ENCODE measurements around the gene MAP4K1.
"Not testable (repeated sequence)": the region's sequence is repeated elsewhere in the genome, so short reads cannot be mapped to it uniquely, and the experiment has no call there.

Gene MAP4K1

DNA sequence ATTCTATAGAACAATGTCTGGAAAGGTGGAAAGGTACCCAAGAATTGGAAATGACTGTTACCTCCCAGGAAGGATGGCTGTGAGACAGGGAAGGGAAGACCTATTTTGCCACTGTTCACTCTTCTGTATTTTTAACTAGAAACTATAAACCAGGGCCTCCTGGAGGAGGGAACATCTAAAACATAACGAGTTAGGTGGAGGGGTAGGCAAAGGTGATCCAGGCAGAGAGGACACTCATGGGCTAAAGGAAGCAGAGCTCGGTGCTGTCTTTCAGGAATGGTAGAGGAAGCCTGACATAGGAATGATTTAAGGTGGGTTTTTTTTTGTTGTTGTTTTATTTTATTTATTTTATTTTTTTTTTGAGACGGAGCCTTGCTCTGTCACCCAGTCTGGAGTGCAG, 7.1 kb upstream of the MAP4K1 start:
- Histone ChIP-seq H3K4me3 (ENCODE audit: low read length in 2 of 2) (no peak overlapping the region), H3K27me3 (ENCODE audit: control insufficient read depth in 2 of 2, insufficient read depth in 2 of 2, low read length in 2 of 2) (no peaks in the 10 kb centered on the region), H3K4me1 (ENCODE audit: control insufficient read depth in 2 of 2, insufficient read depth in 2 of 2, low read length in 2 of 2) (peaks cover 5 to 7% of the 10 kb centered on the region in 2 donors), H3K9ac (ENCODE audit: low read depth in 1 of 2, low read length in 2 of 2) (no peak overlapping the region), H3K9me3 (ENCODE audit: control insufficient read depth in 2 of 2, low read length in 2 of 2) (no peaks in the 10 kb centered on the region), H3K36me3 (ENCODE audit: control insufficient read depth in 2 of 2, insufficient read depth in 2 of 2, low read length in 2 of 2) (peaks cover 48 to 73% of the 10 kb centered on the region in 2 donors), H3K27ac (ENCODE audit: low read depth in 2 of 2, low read length in 2 of 2) (no peak overlapping the region)

DNA sequence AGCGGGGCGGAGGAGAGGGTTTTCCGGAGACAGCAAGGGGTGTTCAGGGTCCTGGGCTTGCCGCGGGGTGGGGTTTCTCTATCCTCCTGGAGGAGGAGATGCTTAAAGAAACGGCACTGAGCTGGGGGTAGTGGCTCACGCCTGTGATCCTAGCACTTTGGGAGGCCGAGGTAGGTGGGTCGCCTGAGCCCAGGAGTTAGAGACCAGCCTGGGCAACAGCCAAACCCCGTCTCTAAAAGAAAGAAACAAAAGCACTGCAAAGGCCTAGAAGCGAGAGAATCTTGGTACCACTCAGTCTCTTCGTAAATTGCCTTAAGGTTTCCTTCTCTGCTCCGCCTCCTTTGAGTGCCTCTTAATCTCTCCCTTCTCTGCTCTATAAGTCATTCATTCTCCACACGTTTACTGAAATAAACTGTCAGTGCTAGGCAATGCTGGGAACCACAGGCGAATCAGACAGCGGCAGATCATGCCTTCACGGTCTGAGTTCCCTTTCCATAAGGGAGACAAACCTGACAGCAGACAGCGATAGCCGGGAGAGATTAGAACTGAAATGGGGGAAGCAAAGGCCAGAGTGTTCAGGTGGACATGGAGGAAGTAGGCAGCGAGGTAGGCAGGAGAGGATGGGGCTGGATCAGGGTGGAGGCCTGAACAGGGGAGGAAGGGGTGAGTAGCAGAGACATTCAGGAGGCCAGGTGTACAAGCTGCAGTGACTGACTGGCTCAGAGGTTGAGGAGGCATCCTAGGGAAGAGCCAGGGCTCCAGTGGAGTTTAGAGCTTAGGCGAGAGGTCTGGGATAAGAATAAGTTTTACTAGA, 1.8 kb upstream of the MAP4K1 start:
- Histone ChIP-seq H3K9ac (ENCODE audit: low read depth in 1 of 2, low read length in 2 of 2) (peak overlapping the region; percentile 95 to 98), H3K4me1 (ENCODE audit: control insufficient read depth in 2 of 2, insufficient read depth in 2 of 2, low read length in 2 of 2) (peaks cover 16 to 18% of the 10 kb centered on the region in 2 donors)

DNA sequence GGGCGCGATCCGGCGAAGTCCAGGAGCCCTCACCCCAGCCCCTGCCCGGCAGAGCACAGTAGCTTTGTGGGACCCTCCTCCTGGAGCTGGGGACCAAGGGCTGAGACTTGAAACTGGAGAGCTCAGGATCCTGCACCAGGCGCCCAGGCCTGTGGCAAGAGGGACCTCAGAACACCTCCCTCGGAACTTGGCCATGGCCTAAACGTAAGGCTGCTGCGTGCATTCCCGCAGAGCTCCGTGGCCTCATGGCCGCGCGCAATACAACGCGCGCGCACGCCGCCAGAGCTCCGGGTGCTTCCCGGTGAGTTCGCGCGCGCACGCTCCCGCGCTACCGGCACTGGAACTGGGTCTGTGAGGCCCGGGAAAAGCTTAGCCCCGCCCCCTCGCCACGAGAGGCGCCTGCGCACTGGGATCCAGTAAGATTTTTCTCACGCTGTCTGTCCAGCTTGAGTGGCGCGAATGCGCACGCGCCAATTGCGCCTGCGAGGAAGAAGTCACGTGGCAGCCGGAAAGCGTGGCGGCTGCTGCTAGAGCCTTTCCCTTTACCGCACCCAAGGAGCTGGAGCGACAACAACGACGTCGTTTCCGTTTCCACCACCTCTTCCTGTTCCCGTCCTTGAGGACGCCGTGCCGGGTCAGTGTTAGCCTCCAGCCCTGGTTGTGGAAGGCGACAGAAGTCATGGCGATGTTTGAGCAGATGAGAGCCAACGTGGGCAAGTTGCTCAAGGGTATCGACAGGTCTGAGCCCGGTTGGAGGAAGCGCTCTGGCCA, 1.0 kb upstream of the MAP4K1 start, which contains the start of gene EIF3K:
TSS of gene EIF3K (plus strand) at position 599 of the 771 bp plus-strand sequence. CDS start at position 680, 81 bp downstream.
- no peaks in the 10 kb centered on the region for H3K27me3 ChIP-seq (ENCODE audit: control insufficient read depth in 2 of 2, insufficient read depth in 2 of 2, low read length in 2 of 2)
- H3K4me1 ChIP-seq (ENCODE audit: control insufficient read depth in 2 of 2, insufficient read depth in 2 of 2, low read length in 2 of 2) = peaks cover 16 to 18% of the 10 kb centered on the region in 2 donors

More for the DNA sequence above, 1.8 kb upstream of the MAP4K1 start:
- Histone ChIP-seq H3K9me3 (ENCODE audit: control insufficient read depth in 2 of 2, low read length in 2 of 2) (no peaks in the 10 kb centered on the region), H3K36me3 (ENCODE audit: control insufficient read depth in 2 of 2, insufficient read depth in 2 of 2, low read length in 2 of 2) (peaks cover 22 to 33% of the 10 kb centered on the region in 2 donors), H3K4me3 (ENCODE audit: low read length in 2 of 2) (peak overlapping the region; percentile 99 to 100), H3K27ac (ENCODE audit: low read depth in 2 of 2, low read length in 2 of 2) (peak overlapping the region; percentile 84 to 88), H3K27me3 (ENCODE audit: control insufficient read depth in 2 of 2, insufficient read depth in 2 of 2, low read length in 2 of 2) (no peaks in the 10 kb centered on the region)

DNA sequence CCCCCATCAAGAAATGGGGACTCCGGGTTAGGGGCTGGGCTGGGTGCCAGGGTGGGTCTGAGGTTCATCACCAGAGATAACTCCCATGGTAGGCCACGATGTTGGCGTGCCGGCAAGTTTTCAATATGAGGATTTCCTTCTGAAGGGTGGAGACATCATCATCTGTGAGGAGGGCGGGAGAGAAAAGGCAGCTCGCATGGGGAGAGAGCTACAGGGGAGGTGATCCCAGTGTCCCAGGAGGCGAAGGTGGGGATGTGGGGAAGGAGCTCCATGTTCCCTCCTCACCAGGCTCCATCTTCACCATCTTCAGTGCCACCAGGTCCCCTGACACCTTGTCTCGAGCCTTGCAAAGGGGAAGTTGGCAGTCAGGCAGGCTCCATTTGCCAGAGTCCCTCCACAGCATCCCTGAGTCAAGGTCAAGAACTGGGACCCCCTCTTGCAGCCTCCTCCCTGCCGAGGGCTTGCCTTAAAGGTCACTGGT, 430 bp downstream of the MAP4K1 start:
- Histone ChIP-seq H3K4me3 (ENCODE audit: low read length in 2 of 2) (peak overlapping the region; percentile 37 to 100), H3K9ac (ENCODE audit: low read depth in 1 of 2, low read length in 2 of 2) (peak overlapping the region; percentile 32 to 47), H3K36me3 (ENCODE audit: control insufficient read depth in 2 of 2, insufficient read depth in 2 of 2, low read length in 2 of 2) (peaks cover 13 to 19% of the 10 kb centered on the region in 2 donors), H3K4me1 (ENCODE audit: control insufficient read depth in 2 of 2, insufficient read depth in 2 of 2, low read length in 2 of 2) (peaks cover 16 to 18% of the 10 kb centered on the region in 2 donors), H3K9me3 (ENCODE audit: control insufficient read depth in 2 of 2, low read length in 2 of 2) (no peaks in the 10 kb centered on the region), H3K27ac (ENCODE audit: low read depth in 2 of 2, low read length in 2 of 2) (peak overlapping the region in 1 of 2 donors; percentile 84), H3K27me3 (ENCODE audit: control insufficient read depth in 2 of 2, insufficient read depth in 2 of 2, low read length in 2 of 2) (no peaks in the 10 kb centered on the region)

More for the DNA sequence above, 1.0 kb upstream of the MAP4K1 start, which contains the start of gene EIF3K:
- Histone ChIP-seq H3K9ac (ENCODE audit: low read depth in 1 of 2, low read length in 2 of 2) (peak within 1 kb of the TSS; percentile 95 to 98), H3K27ac (ENCODE audit: low read depth in 2 of 2, low read length in 2 of 2) (peak within 1 kb of the TSS; percentile 84 to 88), H3K9me3 (ENCODE audit: control insufficient read depth in 2 of 2, low read length in 2 of 2) (no peaks in the 10 kb centered on the region), H3K4me3 (ENCODE audit: low read length in 2 of 2) (peak within 1 kb of the TSS; percentile 99 to 100), H3K36me3 (ENCODE audit: control insufficient read depth in 2 of 2, insufficient read depth in 2 of 2, low read length in 2 of 2) (peaks cover 16 to 25% of the 10 kb centered on the region in 2 donors)

DNA sequence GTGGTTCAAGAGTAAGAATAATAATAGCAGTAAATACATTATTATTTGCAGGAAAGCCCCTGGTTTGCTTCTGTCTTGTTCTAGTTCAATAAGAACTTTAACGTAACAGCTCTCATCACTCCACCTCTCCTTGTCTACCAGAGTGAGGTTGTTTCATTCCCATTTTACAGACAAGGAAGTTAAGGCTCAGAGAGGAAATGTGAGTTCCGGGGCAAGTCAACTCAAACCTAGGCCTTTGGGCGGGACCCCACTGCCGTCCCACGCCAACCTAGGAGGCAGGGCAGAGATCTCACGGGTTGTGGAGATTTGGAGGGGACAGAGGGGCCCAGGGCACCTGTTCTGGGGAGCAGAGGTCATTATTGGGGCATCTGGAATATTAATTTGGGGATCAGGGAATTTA, 1.5 kb downstream of the MAP4K1 start:
- no peak overlapping the region for H3K9ac ChIP-seq (ENCODE audit: low read depth in 1 of 2, low read length in 2 of 2)
- no peak overlapping the region for H3K4me3 ChIP-seq (ENCODE audit: low read length in 2 of 2)
- peaks cover 8 to 9% of the 10 kb centered on the region in 2 donors for H3K36me3 ChIP-seq (ENCODE audit: control insufficient read depth in 2 of 2, insufficient read depth in 2 of 2, low read length in 2 of 2)
- H3K27ac ChIP-seq (ENCODE audit: low read depth in 2 of 2, low read length in 2 of 2) = no peak overlapping the region
- H3K4me1 ChIP-seq (ENCODE audit: control insufficient read depth in 2 of 2, insufficient read depth in 2 of 2, low read length in 2 of 2) = peaks cover 16 to 18% of the 10 kb centered on the region in 2 donors
- H3K27me3 ChIP-seq (ENCODE audit: control insufficient read depth in 2 of 2, insufficient read depth in 2 of 2, low read length in 2 of 2) = no peaks in the 10 kb centered on the region
- no peaks in the 10 kb centered on the region for H3K9me3 ChIP-seq (ENCODE audit: control insufficient read depth in 2 of 2, low read length in 2 of 2)

DNA sequence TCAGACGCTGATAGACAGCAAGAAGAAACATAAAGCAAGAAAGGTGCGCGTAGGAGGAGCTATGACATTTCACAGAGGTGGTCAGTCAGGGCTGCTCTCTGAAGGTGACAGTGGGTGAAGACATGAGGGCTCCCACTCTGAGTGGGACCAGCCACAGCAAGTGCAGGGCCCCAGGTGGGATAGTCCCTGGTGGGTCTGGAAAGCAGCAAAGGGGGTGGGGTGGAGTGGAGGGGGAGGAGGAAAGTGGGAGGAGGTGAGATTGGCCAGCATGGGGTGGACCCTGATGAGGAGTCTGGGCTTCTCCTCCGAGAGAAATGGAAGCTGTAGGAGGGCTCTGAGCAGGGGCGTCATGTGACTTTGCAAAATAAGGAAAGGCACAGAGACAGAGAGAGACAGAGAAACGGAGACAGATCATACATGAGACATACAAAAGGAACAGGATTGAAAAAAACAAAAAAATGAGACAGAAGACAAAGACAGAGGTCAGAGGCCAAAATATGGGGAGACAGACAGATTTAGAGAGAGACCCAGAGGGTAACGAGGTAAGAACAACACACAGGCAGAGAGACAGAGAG, 2.7 kb downstream of the MAP4K1 start:
- Histone ChIP-seq H3K4me3 (ENCODE audit: low read length in 2 of 2) (no peak overlapping the region), H3K9ac (ENCODE audit: low read depth in 1 of 2, low read length in 2 of 2) (no peak overlapping the region), H3K4me1 (ENCODE audit: control insufficient read depth in 2 of 2, insufficient read depth in 2 of 2, low read length in 2 of 2) (peaks cover 12 to 15% of the 10 kb centered on the region in 2 donors), H3K9me3 (ENCODE audit: control insufficient read depth in 2 of 2, low read length in 2 of 2) (no peaks in the 10 kb centered on the region), H3K27ac (ENCODE audit: low read depth in 2 of 2, low read length in 2 of 2) (no peak overlapping the region), H3K36me3 (ENCODE audit: control insufficient read depth in 2 of 2, insufficient read depth in 2 of 2, low read length in 2 of 2) (peaks cover under 1 to 8% of the 10 kb centered on the region in 2 donors), H3K27me3 (ENCODE audit: control insufficient read depth in 2 of 2, insufficient read depth in 2 of 2, low read length in 2 of 2) (no peaks in the 10 kb centered on the region)

DNA sequence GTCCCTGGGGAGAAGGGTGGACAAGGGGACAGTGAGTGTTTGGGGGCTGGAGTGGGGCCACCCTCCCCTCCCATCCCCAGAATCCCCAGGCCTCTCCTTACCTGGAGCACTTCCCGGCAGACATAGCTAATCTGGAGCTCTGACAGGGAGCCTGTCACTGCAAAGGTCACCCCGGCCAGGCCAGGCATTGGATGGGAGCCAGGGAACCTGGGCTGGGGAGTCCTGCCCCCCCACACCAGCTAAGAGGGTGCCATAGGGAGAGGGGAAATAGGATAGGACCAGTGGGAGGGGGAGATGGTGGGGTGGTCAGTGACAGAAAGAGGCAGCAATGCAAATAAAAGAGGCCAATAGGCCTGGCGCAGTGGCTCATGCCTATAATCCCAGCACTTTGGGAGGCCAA, 3.5 kb downstream of the MAP4K1 start:
- Histone ChIP-seq H3K4me3 (ENCODE audit: low read length in 2 of 2) (no peak overlapping the region), H3K27ac (ENCODE audit: low read depth in 2 of 2, low read length in 2 of 2) (no peak overlapping the region), H3K4me1 (ENCODE audit: control insufficient read depth in 2 of 2, insufficient read depth in 2 of 2, low read length in 2 of 2) (peaks cover 4 to 8% of the 10 kb centered on the region in 2 donors), H3K9ac (ENCODE audit: low read depth in 1 of 2, low read length in 2 of 2) (no peak overlapping the region), H3K36me3 (ENCODE audit: control insufficient read depth in 2 of 2, insufficient read depth in 2 of 2, low read length in 2 of 2) (peaks cover 0 to 11% of the 10 kb centered on the region in 2 donors), H3K9me3 (ENCODE audit: control insufficient read depth in 2 of 2, low read length in 2 of 2) (no peaks in the 10 kb centered on the region), H3K27me3 (ENCODE audit: control insufficient read depth in 2 of 2, insufficient read depth in 2 of 2, low read length in 2 of 2) (no peaks in the 10 kb centered on the region)

DNA sequence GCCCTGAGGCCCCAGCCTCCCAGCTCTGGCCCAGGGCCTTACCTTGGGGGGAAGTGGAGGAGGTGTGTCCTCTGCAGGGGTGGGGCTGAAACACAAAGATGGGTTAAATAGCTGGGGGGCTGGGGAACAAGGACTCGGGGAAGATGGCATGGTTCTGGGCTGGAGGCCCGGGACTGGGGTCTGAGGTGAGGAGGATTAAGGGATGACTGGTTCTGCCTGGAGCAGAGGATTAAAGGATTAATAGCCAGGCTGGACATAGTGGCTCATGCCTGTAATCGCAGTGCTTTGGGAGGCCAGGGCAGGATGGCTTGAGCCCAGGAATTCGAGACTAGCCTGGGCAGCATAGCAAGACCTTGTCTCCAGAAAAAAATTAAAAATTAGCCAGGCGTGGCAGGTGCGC, 11.6 kb downstream of the MAP4K1 start:
- H3K36me3 ChIP-seq (ENCODE audit: control insufficient read depth in 2 of 2, insufficient read depth in 2 of 2, low read length in 2 of 2) = peaks cover 0 to 7% of the 10 kb centered on the region in 2 donors
- H3K4me1 ChIP-seq (ENCODE audit: control insufficient read depth in 2 of 2, insufficient read depth in 2 of 2, low read length in 2 of 2) = no peaks in the 10 kb centered on the region
- H3K27me3 ChIP-seq (ENCODE audit: control insufficient read depth in 2 of 2, insufficient read depth in 2 of 2, low read length in 2 of 2) = no peaks in the 10 kb centered on the region
- H3K4me3 ChIP-seq (ENCODE audit: low read length in 2 of 2) = no peak overlapping the region
- no peak overlapping the region for H3K9ac ChIP-seq (ENCODE audit: low read depth in 1 of 2, low read length in 2 of 2)
- no peaks in the 10 kb centered on the region for H3K9me3 ChIP-seq (ENCODE audit: control insufficient read depth in 2 of 2, low read length in 2 of 2)
- H3K27ac ChIP-seq (ENCODE audit: low read depth in 2 of 2, low read length in 2 of 2) = no peak overlapping the region

DNA sequence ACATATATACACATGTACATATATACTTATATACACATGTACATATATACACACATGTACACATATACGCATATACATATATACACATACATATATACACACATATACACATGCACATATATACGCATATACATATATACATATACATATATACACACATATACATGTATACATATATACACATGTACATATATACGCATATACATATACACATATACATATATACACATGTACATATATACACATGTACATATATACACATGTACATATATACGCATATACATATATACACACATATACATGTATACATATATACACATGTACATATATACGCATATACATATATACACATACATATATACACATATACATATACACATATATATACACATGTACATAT, 14.9 kb downstream of the MAP4K1 start:
- H3K27ac ChIP-seq (ENCODE audit: low read depth in 2 of 2, low read length in 2 of 2); H3K36me3 ChIP-seq (ENCODE audit: control insufficient read depth in 2 of 2, insufficient read depth in 2 of 2, low read length in 2 of 2); H3K4me1 ChIP-seq (ENCODE audit: control insufficient read depth in 2 of 2, insufficient read depth in 2 of 2, low read length in 2 of 2); H3K4me3 ChIP-seq (ENCODE audit: low read length in 2 of 2); H3K9ac ChIP-seq (ENCODE audit: low read depth in 1 of 2, low read length in 2 of 2); H3K27me3 ChIP-seq (ENCODE audit: control insufficient read depth in 2 of 2, insufficient read depth in 2 of 2, low read length in 2 of 2); H3K9me3 ChIP-seq (ENCODE audit: control insufficient read depth in 2 of 2, low read length in 2 of 2): not testable (repeated sequence)
